Measurements from ENCODE around the gene TRPV6.

The TRPV6 gene

GRCh38 chr7:142847353-142847752 lies 38.2 kb downstream of the TRPV6 start:
- FAIRE-seq = no peak

GRCh38 chr7:142842251-142842766 lies 43.2 kb downstream of the TRPV6 start:
- no peak for FAIRE-seq

GRCh38 chr7:142838461-142839213 lies 46.9 kb downstream of the TRPV6 start:
- FAIRE-seq = no peak

GRCh38 chr7:142836426-142836825 lies 49.1 kb downstream of the TRPV6 start:
- no peak for FAIRE-seq

- no peak for FAIRE-seq
Observed at GRCh38 chr7:142835487-142835886, 50.1 kb downstream of the TRPV6 start.

GRCh38 chr7:142833174-142834048 lies 52.1 kb downstream of the TRPV6 start:
- FAIRE-seq = no peak

- FAIRE-seq = no peak
Observed at GRCh38 chr7:142832417-142832816, 53.1 kb downstream of the TRPV6 start.

- no peak for FAIRE-seq
Observed at GRCh38 chr7:142827951-142828500, 57.5 kb downstream of the TRPV6 start.

GRCh38 chr7:142822714-142823113 lies 62.8 kb downstream of the TRPV6 start:
- no peak for FAIRE-seq
